GM04504 (cell line): ENCODE results near the gene ACACA.

Experiments used
- DNase-seq: peaks from one replicate; pipeline ENCODE4 v3.0.0-alpha.2; 2012; ENCODE audit warnings: low read depth

The ACACA gene

DNA sequence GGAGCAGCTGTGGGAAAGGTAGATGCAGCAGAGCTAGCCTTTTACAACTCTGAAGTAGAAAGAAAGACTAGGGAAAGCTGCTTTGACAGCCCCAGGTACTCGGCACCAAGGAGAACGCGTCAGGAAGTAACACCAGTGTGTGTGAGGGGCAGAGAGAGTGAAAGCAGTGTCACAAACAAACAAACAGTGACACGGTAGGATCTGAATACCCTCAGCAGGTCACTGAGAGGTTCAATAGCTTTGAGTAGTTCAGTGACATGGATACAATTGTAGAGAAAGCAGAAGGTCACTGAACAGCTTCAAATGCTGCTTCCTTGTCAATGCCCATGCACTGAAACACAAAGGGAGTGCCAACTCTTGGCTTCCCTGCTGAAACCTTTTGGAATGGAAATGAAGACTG, 181.2 kb downstream of the ACACA start:
- DNase-seq, result no peak

DNA sequence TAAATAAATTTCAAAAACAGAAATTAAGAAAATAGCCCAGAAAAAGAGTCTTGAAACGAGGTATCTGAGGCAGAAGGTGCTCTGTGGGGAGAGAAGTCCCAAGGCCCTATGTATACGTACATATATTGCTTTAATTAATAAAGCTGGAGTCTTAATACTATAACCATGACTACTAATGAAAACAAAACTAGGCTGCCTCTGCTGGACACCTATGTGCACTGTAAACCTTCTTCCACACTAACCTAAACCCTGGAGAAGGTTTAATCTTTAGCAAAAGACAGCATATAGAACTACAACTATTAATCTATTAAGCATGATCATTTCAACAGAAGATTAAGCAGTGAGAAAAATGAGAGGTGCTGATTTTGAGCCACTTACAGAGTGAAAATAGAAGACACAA, 184.8 kb downstream of the ACACA start:
- DNase-seq, result no peak

DNA sequence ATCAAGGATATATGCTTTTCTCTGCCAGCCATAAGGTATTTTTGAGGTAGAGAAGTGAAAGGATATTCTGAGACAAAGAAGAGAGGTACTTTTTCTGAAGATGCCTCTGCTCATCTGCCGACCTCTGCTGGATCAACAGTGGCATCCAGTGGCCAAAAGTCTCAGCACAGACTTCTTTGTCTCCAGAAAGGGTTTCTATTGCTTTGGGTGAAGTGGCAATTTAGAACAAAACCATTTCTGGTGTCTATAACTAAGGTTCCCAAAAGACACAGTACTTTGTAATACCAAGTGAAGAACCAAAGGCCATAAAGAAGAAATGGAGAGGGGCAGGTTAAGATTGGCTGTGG, 186.1 kb downstream of the ACACA start:
- no peak for DNase-seq

DNA sequence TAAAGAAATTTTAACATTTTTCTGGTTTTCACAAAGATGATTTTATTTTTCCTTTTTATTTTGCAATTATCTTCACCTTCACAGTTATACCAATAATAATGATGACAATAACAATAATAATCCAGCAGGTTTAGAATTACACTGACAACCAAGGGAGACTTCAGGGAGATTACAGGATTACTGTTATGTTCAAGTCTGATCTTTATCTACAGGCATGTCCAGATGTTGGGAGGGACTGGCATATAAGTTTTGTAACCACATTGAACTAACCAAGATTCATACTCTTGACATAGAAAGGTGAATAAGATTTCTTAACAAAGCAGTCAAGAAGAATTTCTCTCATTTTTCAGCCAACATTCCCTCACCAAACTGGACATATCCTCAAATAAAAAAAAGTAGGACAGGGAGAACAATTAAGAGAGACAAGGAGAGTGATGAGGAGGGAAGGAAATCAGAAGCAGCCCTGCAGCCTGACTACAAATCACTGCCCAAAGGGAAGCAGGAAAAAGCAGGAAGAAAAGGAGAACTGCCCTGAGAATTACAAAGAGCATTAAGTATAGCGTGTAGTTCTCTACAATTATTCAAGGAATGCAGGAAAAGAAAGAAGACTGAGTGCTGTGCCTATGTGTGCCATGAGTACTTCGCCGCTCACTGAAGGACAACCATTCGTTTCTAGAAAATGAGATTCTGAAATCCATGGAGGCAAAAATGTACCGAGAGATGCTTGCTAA, 186.6 kb downstream of the ACACA start:
- DNase-seq, result no peak

DNA sequence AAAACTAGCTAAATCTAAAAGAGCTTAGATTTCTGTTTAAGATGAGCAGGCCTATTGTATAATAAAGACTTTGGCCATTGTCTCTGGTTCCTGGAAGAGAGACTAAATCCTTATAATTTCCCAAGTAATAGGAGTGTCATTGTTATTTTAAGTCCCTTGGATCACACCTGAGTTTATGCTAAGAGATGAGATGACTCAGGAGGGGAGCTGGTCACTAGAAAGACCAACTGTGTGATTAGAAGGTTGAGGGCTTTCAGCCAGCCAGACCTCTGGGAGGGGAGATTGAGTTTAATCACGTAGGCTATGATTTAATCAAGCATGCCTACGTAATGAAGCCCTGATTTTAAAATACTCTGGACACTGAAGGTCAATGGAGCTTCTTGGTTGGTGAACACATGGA, 187.8 kb downstream of the ACACA start:
- no peak for DNase-seq

DNA sequence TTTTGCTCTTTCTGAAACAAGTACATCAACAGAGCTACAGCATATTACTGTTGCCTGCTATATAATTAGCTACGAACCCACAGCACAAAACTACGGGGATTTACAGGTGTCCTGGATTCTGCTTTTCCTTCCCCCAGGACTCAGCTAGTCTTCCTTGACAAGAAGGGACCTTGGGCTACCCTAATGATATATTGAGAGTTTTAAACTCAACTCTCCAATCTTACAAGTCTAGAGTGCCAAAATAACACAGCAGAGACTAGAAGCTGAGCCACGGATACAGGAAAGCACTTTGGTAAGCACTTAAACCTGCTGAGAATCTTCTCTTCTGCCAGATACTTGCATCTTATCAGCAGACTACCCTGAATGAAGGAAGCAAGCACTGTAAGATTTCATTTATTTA, 192.2 kb downstream of the ACACA start:
- no peak for DNase-seq

DNA sequence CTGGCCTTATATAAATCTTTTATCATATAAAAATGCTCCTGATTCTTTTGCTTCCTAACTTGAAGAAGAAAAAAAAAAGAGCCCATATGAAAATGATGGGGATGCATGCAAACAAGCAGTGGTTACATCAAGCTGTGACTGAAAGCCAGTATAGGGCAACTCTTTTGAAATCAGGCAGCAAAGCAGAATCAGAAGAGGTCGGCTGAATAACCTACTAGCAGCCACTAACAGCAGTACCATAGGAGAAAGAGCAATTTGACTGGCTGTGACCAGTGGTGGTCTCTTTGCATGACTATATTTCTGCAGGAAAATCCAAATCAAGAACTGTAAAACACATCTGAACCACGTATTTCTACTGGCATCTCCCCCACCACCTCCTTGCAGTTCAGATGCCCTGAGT, 192.7 kb downstream of the ACACA start:
- DNase-seq, result no peak

DNA sequence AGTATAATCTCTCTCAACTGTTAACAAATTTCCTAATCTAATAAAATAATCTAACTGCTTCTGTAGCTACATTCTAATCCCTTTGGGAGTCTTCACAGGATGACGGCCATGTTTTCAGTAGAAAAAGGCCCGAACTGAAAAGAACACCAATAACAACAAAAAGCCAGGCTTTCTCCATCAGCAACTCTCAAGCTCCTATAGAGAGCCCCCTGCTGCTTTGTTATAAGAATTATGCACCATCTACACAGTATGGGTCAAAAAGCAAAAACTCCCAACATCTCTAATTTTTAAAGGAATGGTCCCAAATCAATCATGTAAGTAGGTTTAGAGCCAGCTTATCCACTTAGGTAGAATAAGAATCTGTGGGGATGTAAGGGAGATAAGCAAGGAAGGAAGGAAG, 194.5 kb downstream of the ACACA start:
- no peak for DNase-seq

DNA sequence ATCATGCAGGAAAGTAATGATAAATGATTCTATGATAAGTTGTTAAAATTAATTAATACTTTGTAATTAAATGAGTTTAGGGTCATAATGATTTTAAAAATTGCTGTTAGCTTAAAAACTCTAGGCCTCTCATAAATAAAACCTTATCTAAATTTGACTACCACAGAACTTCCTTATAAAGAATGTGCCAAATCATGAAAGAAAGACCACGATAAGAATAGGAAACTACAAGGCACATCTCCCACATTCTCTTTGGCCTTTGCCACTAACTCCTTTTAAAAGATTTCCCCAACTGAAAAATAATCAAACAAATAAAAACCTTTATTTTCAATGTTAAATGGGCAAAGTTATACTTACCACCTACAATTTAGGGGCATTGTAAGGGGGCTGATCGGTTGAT, 195.5 kb downstream of the ACACA start:
- DNase-seq, result no peak

DNA sequence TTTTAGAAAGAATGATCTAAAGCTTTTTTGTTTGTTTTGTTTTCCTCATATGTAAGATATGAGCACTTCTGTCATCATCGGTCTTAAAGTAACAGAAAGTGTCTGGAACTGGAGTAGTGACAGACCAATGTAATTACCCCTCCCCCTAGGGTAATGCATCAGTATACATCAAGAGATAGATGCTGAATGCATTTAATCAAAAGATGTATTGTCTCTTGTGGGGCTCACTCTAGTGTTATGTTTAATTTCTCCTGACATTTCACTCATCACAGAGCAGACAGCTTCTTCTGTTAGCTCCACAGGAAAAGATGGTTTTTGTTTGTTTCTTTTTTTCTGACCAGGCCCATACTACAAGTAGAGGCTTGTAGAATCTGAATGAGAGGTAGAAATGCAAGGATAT, 199.5 kb downstream of the ACACA start:
- no peak for DNase-seq

DNA sequence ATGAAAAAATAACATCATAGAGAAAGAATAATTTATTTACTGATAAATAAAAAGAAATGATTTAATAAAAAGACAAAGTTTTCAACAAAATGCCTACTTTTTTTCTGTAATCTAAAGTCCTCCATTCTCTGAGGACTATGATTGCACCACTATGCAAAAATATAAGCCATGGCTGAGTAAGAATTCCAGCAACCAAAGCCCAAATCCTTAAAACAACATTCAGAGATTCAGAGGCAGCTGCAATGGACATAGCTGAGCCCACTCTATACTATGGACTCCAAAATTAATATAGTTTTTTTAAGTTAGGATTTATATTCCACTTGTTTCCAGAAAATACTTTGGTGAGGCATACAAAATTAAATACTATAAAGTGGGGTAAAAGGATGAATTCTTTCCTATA, 200.3 kb downstream of the ACACA start:
- DNase-seq, result no peak

DNA sequence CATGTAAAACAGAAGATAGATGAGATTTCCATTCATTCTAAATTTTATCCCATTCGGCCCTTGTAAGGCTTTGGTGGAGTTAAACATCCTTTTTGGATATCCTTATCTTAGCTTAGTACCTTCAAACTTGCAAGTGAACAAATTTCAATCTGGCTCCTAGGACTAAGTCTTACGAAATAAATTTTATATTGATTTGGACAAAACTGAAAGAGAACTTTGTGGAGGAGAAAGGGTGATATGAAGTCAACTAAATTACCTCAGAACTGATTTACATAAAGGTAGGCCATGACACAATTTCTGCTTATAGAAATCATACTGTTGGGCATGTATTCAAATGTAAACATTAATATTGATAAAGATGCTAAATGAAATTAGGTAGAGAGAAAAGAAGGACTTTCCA, 206.1 kb downstream of the ACACA start:
- no peak for DNase-seq

DNA sequence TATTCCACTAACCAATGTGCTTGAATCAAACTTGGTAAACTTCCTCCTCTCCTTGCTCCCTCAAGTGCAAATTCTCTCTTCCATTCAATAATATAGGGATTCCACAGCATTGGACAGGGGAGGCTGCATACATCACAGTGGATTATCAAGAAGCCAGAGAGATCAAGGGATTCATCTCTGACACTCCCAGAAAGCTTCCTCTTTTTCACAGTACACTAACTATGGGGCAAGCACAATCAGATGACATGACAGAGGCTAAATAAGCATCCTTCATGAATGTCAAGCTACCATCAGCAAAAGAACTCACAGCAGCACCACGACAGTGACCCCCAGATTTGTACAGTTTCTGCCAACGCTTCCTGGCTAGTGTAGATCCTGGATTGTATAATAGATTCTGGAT, 209.3 kb downstream of the ACACA start:
- DNase-seq, result no peak

DNA sequence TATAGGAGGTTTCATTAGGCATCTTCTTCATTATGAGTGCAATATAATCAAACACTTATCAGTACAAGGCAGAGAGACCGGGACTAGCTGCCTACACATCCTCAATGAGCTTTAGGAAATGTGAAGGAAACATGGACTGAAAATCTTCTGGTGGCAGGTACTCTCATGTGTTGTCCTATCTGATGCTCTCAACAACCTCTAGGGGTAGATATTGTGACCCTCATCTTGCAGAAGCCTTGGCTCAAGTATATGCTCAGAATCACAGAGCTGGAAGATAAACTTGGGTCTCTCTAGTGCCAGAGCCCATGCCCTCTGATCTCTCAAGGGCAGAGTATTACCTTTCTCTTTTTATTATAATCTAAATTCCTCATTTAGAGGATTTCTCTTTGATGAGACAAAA, 212.4 kb downstream of the ACACA start:
- no peak for DNase-seq

DNA sequence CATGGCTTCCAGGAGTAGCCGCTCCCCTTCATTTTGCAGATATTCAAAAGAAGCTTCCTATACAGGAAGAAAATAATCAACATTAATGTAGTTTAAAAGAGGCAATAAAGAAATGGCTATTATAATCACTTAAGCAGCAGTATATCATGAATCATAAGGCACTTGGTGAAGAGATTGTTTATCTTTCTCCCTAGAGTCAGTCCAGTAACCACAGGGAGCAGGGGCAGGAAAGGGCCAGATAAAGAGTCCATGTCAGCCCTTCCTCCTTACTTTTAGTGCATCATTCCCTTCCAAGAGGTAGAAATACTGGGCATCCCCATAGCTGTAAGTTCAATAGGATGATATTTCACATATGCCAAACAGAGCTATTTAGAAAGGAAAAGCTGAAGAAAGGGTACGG, 215.4 kb downstream of the ACACA start:
- no peak for DNase-seq

DNA sequence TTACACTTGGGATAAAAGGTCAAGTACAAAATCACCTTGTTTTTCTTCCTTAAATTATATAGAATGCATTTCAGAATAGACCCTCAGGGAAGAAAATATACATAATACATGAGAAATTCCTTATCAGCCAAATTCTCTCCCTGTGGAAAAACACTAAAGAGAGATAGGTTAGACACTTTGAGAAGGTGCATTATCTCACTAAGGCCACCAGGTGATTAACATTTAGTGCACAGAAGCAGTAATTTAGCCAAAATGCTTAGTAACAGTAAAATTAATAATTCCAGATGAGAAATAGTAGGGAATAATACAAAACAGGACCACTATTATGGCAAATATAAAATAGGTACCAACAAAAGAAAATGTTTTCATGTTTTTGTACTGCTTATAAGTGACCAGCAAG, 216.1 kb downstream of the ACACA start:
- DNase-seq, result no peak

DNA sequence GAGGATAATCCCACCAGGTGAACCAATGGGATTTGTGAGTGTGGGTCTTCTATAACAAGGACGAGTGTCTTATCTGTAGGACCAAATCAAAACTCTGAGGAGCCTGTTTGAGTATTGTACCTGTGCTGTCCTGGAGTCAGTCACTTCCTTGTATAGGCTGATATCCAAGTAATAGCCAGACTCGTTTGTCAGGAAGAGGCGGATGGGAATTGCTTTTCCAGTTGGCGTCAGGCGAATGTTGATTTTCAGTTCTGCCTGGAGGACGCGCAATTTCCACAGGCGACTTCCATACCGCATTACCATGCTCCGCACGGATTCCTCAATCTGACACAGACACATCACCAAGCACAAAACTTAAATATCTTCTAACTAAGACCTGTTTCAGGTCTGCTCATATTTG, 218.5 kb downstream of the ACACA start:
- no peak for DNase-seq

DNA sequence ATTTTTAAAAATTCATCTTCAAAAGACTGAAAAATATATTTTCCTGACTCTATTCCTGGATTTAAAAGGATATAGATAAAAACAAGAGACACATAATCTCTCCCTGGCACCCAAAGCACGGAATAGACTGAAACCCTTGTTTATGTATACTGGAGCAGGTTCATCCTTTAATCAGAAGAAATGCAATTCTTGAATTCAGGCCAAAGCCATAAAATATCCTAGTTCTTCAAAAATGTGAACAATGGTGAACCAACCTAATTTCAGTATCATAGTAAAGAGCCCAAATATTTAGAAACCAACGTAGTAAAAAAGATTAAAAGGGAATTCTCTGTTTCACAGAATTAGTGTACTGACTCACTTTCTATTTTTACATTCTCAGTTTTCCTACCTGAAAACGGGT, 219.4 kb downstream of the ACACA start:
- DNase-seq, result no peak

DNA sequence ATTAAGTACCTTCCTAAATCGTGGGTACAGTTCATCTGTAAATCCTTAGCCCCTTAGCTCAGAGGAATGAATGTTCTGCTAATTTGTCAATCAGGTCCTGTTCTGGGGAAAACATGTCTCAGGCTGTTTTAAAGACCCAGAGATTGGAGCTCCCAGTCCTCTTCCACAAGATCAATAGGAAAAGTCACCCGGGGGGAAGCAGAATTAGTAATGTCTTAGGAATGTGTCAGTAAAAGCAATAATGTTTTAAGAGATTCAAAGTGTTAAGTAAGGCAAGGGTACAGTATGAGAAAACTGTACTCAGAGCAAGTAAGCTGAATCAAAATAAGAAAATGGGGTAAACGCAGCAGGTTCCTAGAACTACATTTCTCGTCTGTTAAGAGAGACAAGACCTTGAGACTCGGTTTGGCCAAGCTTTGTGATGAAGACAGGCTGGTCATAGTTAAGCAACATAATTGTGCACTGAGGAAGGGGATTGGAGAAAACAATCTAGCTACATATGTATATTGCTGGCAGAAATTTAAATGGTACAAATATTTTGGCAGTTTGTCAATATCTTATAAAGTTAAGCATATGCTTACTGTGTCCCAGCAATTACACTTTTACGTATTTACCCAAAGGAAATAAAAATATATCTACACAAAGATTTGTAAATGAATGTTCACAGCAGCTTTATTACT, 223.7 kb downstream of the ACACA start:
- DNase-seq, result no peak

DNA sequence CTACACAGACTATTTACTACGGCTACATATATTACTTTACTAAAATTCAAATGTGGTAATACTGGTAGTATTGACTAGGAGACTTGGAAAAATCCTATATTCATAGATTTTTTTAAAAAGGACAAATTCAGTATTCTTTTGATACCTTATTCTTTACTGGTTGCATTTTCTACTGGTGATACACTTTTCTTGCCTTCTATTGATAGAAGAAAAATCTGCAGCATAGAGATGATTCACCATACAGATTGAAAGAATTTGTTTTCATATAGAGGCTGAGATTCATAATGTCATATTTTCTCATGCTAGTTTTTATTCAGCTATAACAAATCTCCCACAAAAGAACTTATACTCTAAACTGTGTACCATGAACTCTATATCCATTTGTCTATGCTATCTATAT, 226.3 kb downstream of the ACACA start:
- DNase-seq, result no peak

DNA sequence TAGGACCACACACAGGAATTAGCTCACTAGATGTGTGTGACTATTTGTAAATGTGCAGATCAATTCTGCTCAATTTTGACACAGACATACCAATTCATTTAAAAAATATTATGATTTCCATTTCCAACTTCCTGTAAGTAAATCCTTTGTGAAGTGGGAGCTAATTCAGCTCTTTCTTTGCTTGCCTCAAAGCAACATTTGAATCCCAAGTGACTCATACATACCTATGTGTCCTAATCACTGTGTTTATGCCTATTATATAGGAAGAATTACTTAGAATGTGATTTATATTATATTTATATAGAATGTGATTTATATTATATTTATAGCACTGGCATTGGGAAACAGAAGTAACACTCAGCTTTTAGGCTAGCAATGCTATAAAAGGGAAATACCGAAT, 226.7 kb downstream of the ACACA start:
- DNase-seq, result no peak

DNA sequence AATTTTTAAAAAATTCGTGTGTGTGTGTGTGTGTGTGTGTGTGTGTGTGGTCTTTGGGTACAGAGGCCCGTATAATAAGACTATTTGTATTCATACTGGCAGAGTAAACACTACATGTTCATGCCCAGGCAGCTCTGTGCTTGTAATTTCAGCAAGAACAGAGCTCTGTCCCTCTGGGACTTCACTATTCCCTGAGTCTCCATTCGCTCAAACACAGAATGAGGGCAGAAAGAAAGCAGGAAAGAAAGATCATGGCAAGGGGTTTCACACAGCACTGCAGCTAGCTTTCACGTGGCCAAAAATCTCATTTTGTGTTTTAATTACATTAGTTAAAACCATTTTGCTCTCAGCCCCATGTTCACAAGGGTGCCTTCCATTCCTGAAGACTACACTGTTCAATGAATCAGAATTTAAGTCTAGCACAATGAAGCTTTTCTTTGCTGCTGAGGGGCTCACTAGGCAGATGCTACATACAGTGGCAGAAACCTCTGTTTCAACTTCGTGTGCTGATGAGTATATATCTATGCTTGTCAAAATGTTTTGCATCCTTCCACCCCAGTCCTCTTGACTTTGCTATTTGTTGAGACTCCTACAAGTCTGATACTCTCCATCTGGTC, 229.3 kb downstream of the ACACA start:
- DNase-seq, result no peak

DNA sequence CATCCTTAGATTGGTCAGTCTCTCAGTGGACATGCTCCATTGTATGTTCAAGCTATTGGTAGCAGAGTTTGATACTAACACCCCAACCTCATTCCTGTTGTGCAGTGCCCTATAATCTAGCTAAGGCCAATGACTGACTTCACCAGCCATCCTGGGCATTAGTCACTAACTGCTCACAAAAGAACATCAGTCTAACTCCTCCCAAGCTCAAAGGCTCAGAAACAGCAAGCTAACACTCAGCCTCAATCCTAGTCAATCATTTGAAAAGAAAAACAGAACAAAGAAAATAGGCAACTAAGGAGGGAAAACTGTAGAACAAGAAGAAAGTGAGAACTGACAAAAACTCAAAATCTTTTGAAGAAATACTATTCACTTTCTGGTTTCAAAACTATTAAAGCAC, 229.9 kb downstream of the ACACA start:
- no peak for DNase-seq

DNA sequence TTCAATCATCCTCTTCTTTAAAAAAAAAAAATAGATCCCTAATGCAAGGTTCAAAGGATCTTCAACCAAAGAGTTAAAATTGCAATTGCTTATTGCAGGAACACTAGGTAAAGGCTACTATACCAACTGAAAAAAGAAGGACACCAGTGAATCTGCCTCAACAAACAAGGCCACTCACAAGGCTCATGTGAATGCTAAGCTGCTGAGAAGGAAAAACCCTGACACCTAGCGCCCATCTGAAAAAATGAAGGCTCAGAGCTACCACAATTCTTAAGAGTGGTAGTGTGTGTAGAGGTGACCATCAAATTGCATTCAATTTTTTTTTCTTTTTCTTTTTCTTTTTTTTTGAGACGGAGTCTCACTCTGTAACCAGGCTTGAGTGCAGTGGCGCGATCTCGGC, 232.4 kb downstream of the ACACA start:
- no peak for DNase-seq
